Left cardiac atrium (tissue), 4 donors: ENCODE results near the gene SGCD. TPM values are rescaled to one million over a fixed set of nuclear protein-coding genes. Genes with fewer than 3 reads are reported as not detected.

Experiments used
- ATAC-seq, 2 donors: fragments of 200-7000 bp; cut with Tn5 transposase; one replicate each; pipeline ENCODE4 v1.9.1; 2020; ENCODE audit warnings: mild to moderate bottlenecking in 2 of 2, moderate library complexity in 2 of 2
- DNase-seq: peaks from one replicate; pipeline ENCODE4 v3.0.0-alpha.2; 2020
- intact Hi-C, 2 donors: fragments of 100-400 bp; cut with DNase I; formaldehyde crosslinking; loops; one replicate each; pipeline versions ENCODE4 v1.14.1 to v1.15.1; 2022 to 2023
- total RNA-seq, 2 donors: library from RNA; stranded (reverse); fragmentation: NEBNext Ultra II Directional; extraction: Animal tissue kit (Norgen Biotek cat#: 25700); gene quantifications; one replicate each; pipeline ENCODE4 v1.2.1, GENCODE V29; 2021
- donor health status: DM: no; HTN: yes; CAD: no.
- donor health status: DM: no; HTN: yes; CAD: no; lungs with severe emphysema.
- donor health status: DM: yes; HTN: yes; CAD: no.
- donor health status: Dilated cardiomyopathy.

The SGCD gene
- total RNA-seq, 2 donors from 2014 or later: 58.5 to 93.4 TPM

DNA sequence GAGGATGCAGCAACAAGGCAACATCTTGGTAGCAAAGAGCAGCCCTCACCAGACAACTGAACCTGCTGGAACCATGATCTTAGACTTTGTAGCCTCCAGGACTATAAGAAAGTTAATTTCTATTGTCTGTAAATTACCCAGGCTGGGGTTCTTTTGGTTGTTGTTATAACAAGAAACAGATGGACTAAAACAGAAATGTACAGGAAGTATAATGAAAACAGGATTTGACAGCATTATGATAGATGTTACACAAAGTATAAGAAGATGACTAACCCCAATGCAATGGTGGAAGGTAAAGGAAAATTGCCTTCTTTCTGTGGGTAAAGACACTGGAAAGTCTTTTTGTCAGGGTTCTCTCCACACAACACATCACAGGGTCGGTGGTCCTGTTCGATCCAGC lies 204.2 kb downstream of the SGCD start:
- DNase-seq (no peak), ATAC-seq (no peak)
- intact Hi-C loops: no loop called here

GRCh38 chr5:156532921-156533320 lies 206.0 kb downstream of the SGCD start:
- intact Hi-C loops: no loop called here
- ATAC-seq (no peak), DNase-seq (no peak)

- no peak for DNase-seq
Observed at GRCh38 chr5:156534085-156534484, 207.1 kb downstream of the SGCD start.

GRCh38 chr5:156534906-156535485 lies 208.0 kb downstream of the SGCD start:
- intact Hi-C loops: no loop called here
- no peak for DNase-seq
- ATAC-seq: peak in 1 of 2 donors; percentile 75

More at GRCh38 chr5:156534085-156534484, 207.1 kb downstream of the SGCD start:
- intact Hi-C loops: no loop called here
- ATAC-seq: peak in 1 of 2 donors; percentile 87

DNA sequence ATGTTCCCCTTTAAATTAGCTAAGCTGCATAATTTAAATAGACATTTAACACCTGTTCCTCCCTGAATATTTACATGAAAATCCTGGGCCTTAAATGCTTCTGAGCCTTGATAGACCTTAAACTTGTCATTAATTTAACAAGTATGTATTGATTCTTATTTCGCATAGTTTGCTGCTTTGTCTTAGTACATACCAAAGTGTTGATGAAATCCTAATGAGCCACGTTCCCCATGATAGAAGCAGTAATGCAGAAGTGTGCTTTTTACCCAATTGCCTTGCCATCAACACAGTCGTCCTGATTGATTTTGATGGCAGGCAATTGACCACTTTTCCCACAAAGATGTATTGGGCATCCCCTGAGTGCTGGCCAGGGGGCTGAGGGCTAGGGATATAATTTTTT lies 213.5 kb downstream of the SGCD start:
- intact Hi-C loops: no loop called here
- no peak for DNase-seq
- no peak for ATAC-seq

- DNase-seq (no peak), ATAC-seq (no peak)
- intact Hi-C loops: no loop called here
Observed at GRCh38 chr5:156541582-156541981, 214.6 kb downstream of the SGCD start.

- no peak for ATAC-seq
- intact Hi-C loops: no loop called here
Observed at GRCh38 chr5:156543348-156544145, 216.6 kb downstream of the SGCD start.

DNA sequence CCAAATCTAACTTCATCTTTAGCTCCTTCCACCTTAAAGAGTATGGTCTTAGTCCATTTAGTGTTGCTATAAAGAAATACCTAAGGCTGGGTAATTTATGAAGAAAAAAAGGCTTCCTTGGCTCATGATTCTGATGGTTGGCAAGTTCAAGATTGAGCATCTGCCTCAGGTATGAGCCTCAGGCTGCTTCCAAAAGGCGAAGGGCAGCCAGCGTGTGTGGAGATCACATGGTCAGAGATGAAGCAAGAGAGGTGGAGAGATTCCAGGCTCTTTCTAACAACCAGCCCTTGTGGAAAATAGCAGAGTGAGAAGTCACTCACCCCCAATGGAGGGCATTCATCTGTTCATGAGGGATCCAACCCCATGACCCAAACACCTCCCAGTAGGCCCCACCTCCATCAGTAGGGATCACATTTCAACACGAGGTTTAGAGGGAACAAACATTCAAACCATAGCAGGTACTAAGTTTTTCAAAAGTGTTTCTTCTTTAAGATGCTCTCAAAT lies 225.9 kb downstream of the SGCD start:
- intact Hi-C loops: no loop called here
- DNase-seq (no peak), ATAC-seq (no peak)

More at GRCh38 chr5:156543348-156544145, 216.6 kb downstream of the SGCD start:
- no peak for DNase-seq

- DNase-seq (no peak), ATAC-seq (no peak)
- intact Hi-C loops: no loop called here
Observed at GRCh38 chr5:156556666-156557406, 229.9 kb downstream of the SGCD start.

DNA sequence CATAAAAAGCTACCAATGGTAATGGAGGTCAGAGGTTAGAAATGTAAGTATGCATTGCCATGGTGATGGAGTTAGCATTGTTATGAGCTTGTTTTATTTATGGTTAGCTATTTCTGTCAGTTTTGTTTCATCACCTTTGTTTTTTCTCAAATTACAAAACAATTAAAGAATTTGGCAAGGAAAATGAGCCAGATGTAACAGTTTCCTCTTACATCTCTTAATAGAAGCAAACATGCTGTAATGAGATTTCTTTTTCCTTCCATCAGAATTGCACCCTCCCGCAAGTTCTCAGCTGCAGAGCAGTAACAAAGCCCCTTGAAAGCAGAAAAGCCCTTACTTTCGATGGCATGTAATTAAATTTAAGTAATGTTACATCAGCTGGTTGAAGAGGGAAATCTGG lies 233.0 kb downstream of the SGCD start:
- no peak for ATAC-seq
- intact Hi-C loops: no loop called here

GRCh38 chr5:156561651-156562050 lies 234.7 kb downstream of the SGCD start:
- no peak for ATAC-seq
- intact Hi-C loops: no loop called here
- DNase-seq: no peak

More for the DNA sequence above, 233.0 kb downstream of the SGCD start:
- no peak for DNase-seq

DNA sequence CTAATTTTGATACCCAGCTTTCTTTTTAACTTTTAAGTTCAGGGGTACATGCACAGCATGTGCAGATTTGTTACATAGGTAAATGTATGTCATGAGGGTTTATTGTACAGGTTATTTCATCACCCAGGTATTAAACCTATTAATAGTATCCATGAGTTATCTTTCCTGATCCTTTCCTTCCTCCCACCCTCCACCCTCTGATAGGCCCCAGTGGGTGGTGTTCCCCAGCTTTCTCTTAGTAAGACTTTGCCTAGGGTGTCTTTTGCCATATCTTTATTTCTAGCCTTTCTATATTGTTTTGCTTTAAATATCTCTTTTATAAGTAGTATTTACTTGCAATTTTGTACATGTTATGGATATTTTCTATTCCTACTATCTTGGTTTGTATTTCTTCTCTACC lies 243.7 kb downstream of the SGCD start:
- ATAC-seq (no peak), DNase-seq (no peak)
- intact Hi-C loops: no loop called here

GRCh38 chr5:156581725-156582124 lies 254.8 kb downstream of the SGCD start:
- ATAC-seq (peak in 1 of 2 donors; percentile 22), DNase-seq (no peak)
- intact Hi-C loops: loop anchor here (5.0 to 10.0 kb wide), 3 partner anchors 103 to 254 kb away; partner anchors contain the start of gene SGCD (in 1 of the 2)

DNA sequence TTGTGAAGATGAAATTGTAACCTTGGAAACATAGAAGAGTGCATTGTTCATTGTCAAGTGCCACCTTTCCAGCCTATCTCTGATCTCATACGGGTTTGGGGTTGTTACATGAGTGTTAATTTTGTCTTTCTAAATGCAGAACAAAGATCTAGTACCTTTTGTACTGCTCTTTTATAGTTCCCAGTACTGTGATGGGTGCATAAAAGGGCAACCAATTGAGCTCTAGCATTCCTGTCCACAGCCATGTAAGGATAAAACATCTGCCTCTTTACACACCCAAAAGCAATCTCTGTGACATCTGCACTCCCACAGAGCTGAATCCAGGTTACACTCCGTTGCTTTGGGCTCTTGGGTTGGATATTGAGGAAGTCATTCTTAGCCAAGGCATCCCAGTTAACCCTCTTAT lies 255.2 kb downstream of the SGCD start:
- ATAC-seq: peak; percentile 89 to 90
- DNase-seq: no peak
- intact Hi-C loops: loop anchor here (5.0 to 10.0 kb wide), 3 partner anchors 103 to 255 kb away; partner anchors contain the start of gene SGCD (in 1 of the 2)

GRCh38 chr5:156584871-156585270 lies 257.9 kb downstream of the SGCD start:
- DNase-seq (no peak), ATAC-seq (peak; percentile 41 to 81)
- intact Hi-C loops: loop anchor here (5.0 to 10.0 kb wide), 3 partner anchors 100 to 258 kb away; partner anchors contain the start of gene SGCD (in 1 of the 2)

DNA sequence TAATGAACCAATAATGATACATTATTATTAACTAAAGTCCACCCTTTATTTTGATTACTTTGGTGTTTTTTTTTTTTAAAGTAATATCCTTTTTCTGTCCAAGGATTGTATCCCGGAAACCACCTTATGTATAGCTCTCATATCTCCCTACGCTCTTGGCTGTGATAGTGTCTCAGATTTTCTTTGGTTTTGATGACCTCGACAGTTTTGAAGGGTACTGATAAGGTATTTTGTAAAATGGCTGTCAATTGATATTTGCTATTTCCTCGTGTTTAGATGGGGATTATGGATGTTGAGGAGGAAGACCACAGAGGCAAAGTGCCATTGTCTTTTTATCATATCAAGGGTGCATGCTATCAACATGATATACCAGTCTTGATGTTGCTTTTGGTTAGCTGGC lies 259.0 kb downstream of the SGCD start:
- no peak for DNase-seq
- intact Hi-C loops: loop anchor here in 1 of 2 donors (10.0 kb wide), 1 partner anchor 99 kb away; no protein-coding TSS in a partner anchor
- no peak for ATAC-seq

DNA sequence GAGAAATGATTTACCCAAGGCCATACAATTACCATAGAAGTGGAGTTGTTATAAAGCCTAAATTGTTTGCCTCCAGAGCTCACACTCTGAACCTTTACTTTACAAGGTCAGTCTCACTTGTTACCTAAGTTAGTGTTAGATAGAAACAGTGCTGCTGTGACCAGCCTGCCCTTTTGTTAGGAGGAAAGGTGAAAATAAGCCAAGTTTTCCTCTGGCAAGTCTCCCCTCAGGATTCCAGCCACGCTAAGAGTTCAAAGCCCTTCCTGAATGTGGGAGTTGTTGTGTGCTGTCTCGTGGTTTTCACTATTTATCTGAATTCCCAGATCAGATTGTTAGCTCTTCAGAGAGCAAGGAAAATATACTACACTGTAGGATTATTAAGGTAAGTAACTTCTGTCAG lies 260.0 kb downstream of the SGCD start:
- no peak for ATAC-seq
- intact Hi-C loops: loop anchor here in 1 of 2 donors (10.0 kb wide), 1 partner anchor 98 kb away; no protein-coding TSS in a partner anchor
- no peak for DNase-seq

GRCh38 chr5:156588306-156588705 lies 261.3 kb downstream of the SGCD start:
- ATAC-seq (no peak), DNase-seq (no peak)
- intact Hi-C loops: loop anchor here in 1 of 2 donors (10.0 kb wide), 1 partner anchor 96 kb away; no protein-coding TSS in a partner anchor
